ENCODE measurements around the gene RIPK1.

The RIPK1 gene

DNA sequence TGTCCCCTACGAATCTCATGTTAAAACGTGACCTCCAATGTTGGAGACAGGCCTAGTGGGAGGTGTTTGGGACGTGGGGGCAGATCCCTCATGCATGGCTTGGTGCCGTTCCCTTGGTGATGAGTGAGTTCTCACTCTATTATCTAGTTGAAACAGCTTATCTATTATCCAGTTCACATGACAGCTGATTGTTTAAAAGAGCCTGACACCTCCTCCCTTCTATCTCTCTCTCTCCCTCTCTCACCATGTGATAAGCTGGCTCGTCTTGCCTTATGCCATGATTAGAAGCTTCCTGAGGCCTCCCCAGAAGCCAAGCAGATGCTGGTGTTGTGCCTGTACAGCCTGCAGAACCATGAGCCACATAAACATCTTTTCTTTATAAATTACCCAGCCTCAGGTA is 32.9 kb upstream of the RIPK1 start:
- Histone ChIP-seq H3K27ac (ENCODE audit: low read length) (no peak overlapping the region), H3K4me2 (ENCODE audit: insufficient read depth, low read length) (no peak overlapping the region), H3K79me2 (ENCODE audit: insufficient read depth, low read length) (no peaks in the 10 kb centered on the region), H3K9me3 (ENCODE audit: insufficient read depth, low read length, severe bottlenecking) (no peaks in the 10 kb centered on the region), H3K36me3 (ENCODE audit: insufficient read depth, low read length) (no peaks in the 10 kb centered on the region), H3K27me3 (ENCODE audit: insufficient read depth, low read length, poor library complexity) (peaks cover 4% of the 10 kb centered on the region), H3K4me3 (ENCODE audit: low read depth in 1 of 2, low read length in 2 of 2) (no peak overlapping the region), H3K4me1 (ENCODE audit: insufficient read depth, low read length) (no peaks in the 10 kb centered on the region), H2AFZ (ENCODE audit: low read depth, low read length) (no peak overlapping the region), H4K20me1 (ENCODE audit: insufficient read depth, low read length) (no peaks in the 10 kb centered on the region), H3K9ac (ENCODE audit: low read depth, low read length) (no peak overlapping the region)
- DNase-seq (no peak), ATAC-seq (ENCODE audit: insufficient read depth, low read depth) (no peak)
- TF ChIP-seq EZH2 (IDR thresholded peaks at IDR 0.05; ENCODE audit: borderline replicate concordance, low read depth, low read length, severe bottlenecking), result no peak
- TF ChIP-seq, protein P1, sequence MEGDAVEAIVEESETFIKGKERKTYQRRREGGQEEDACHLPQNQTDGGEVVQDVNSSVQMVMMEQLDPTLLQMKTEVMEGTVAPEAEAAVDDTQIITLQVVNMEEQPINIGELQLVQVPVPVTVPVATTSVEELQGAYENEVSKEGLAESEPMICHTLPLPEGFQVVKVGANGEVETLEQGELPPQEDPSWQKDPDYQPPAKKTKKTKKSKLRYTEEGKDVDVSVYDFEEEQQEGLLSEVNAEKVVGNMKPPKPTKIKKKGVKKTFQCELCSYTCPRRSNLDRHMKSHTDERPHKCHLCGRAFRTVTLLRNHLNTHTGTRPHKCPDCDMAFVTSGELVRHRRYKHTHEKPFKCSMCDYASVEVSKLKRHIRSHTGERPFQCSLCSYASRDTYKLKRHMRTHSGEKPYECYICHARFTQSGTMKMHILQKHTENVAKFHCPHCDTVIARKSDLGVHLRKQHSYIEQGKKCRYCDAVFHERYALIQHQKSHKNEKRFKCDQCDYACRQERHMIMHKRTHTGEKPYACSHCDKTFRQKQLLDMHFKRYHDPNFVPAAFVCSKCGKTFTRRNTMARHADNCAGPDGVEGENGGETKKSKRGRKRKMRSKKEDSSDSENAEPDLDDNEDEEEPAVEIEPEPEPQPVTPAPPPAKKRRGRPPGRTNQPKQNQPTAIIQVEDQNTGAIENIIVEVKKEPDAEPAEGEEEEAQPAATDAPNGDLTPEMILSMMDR (IDR thresholded peaks at IDR 0.05; ENCODE audit: borderline replicate concordance, extremely low read depth, low read length, poor library complexity, severe bottlenecking), result no peak

DNA sequence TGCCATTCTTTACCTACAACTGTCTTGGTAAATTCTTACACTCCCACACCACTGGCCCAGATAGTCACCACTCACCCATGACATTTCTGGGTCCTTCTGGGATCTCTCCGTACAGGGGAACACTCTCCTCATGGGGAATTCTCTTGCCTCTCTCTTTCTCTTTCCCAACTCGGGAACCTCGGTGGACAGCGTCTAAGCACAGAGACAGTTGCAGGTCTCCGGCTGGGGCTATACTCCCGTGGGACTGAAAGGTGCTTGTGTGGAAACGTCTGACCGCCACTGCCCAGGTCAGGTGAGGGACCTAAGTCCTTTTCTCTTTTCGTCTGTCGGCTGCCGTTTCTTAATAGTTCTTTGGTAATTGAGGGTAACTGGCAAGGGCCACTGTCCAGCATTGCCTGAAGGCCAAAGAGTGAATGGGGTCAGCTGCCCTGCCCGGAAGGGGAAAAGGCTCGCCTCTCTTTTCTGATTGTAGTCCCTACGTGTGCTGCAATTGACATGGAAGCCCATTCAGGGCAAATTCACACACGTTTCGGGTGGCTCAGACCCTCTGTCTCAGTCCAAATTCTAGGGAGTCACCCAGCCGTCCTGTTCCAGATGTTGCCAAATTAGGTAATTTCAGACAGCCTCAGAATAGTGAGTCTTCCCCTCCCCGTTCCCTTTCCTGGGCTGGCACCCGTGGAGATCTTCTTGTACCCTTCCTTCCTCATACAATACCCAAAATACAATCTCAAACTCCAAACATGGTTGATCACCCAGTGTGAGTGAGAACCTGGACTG is 31.2 kb upstream of the RIPK1 start:
- H3K27ac ChIP-seq (ENCODE audit: low read length), result no peak overlapping the region
- DNase-seq, result no peak
- ATAC-seq (ENCODE audit: insufficient read depth, low read depth), result no peak
- no peak overlapping the region for H3K9ac ChIP-seq (ENCODE audit: low read depth, low read length)
- H3K4me3 ChIP-seq (ENCODE audit: low read depth in 1 of 2, low read length in 2 of 2), result no peak overlapping the region
- no peak overlapping the region for H3K4me2 ChIP-seq (ENCODE audit: insufficient read depth, low read length)
- H3K9me3 ChIP-seq (ENCODE audit: insufficient read depth, low read length, severe bottlenecking), result no peaks in the 10 kb centered on the region
- no peak overlapping the region for H2AFZ ChIP-seq (ENCODE audit: low read depth, low read length)
- no peaks in the 10 kb centered on the region for H4K20me1 ChIP-seq (ENCODE audit: insufficient read depth, low read length)
- H3K79me2 ChIP-seq (ENCODE audit: insufficient read depth, low read length), result no peaks in the 10 kb centered on the region
- TF ChIP-seq, protein P1 (IDR thresholded peaks at IDR 0.05; ENCODE audit: borderline replicate concordance, extremely low read depth, low read length, poor library complexity, severe bottlenecking), result no peak
- TF ChIP-seq EZH2 (IDR thresholded peaks at IDR 0.05; ENCODE audit: borderline replicate concordance, low read depth, low read length, severe bottlenecking), result no peak
- H3K4me1 ChIP-seq (ENCODE audit: insufficient read depth, low read length), result no peaks in the 10 kb centered on the region
- no peaks in the 10 kb centered on the region for H3K36me3 ChIP-seq (ENCODE audit: insufficient read depth, low read length)
- peaks cover 4% of the 10 kb centered on the region for H3K27me3 ChIP-seq (ENCODE audit: insufficient read depth, low read length, poor library complexity)

DNA sequence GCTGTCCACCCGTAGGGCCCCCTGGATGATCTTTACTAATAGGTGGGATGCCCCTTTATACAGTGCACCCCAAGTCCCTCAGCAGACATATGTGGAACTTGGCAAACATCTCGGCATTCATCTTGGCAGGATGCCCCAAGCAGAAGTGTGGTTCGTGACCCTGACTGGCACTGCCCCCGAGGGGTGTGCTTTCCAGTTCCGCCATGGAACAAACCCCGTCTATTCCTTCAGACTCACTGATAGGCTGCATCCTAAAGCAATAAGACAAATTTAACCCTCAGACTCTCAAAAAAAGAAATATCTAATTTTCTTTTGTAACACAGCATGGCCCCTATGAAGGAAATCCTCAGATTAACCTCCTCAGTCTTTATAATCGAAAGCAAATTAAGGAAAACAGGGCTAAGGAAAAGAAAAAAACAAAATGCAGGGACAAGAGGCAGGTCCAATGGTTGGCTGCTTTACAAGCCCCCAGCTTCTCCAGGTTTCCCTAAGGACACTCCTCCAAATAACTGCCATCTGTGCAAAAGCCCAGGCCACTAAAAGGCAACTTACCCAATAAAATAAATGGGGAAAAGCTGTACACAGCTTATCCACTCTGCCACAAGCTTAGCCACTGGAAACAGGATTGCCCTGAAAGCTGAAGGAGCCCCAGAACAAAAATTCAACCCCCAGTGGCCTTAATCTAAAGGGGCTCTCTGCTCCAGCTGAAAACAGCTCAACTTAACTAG is 30.5 kb upstream of the RIPK1 start:
- Histone ChIP-seq H3K4me2 (ENCODE audit: insufficient read depth, low read length) (no peak overlapping the region), H3K27ac (ENCODE audit: low read length) (no peak overlapping the region), H3K4me1 (ENCODE audit: insufficient read depth, low read length) (no peaks in the 10 kb centered on the region), H3K9ac (ENCODE audit: low read depth, low read length) (no peak overlapping the region), H4K20me1 (ENCODE audit: insufficient read depth, low read length) (no peaks in the 10 kb centered on the region), H3K79me2 (ENCODE audit: insufficient read depth, low read length) (no peaks in the 10 kb centered on the region), H2AFZ (ENCODE audit: low read depth, low read length) (no peak overlapping the region), H3K9me3 (ENCODE audit: insufficient read depth, low read length, severe bottlenecking) (no peaks in the 10 kb centered on the region), H3K4me3 (ENCODE audit: low read depth in 1 of 2, low read length in 2 of 2) (no peak overlapping the region), H3K27me3 (ENCODE audit: insufficient read depth, low read length, poor library complexity) (peaks cover 4% of the 10 kb centered on the region), H3K36me3 (ENCODE audit: insufficient read depth, low read length) (no peaks in the 10 kb centered on the region)
- no peak for ATAC-seq (ENCODE audit: insufficient read depth, low read depth)
- TF ChIP-seq, protein P1 (IDR thresholded peaks at IDR 0.05; ENCODE audit: borderline replicate concordance, extremely low read depth, low read length, poor library complexity, severe bottlenecking), result no peak
- no peak for TF ChIP-seq EZH2 (IDR thresholded peaks at IDR 0.05; ENCODE audit: borderline replicate concordance, low read depth, low read length, severe bottlenecking)
- DNase-seq, result no peak
